Esophagus muscularis mucosa (tissue), 4 donors: ENCODE results near the gene IGFBP4. TPM values are rescaled to one million over a fixed set of nuclear protein-coding genes. Genes with fewer than 3 reads are reported as not detected.

Source experiments
- DNase-seq: peaks from one replicate; pipeline ENCODE4 v3.0.0-alpha.2; 2017; ENCODE audit errors: extremely low spot score
- H3K27ac ChIP-seq, 4 donors: fragments of 200-600 bp; sonication (generic); replicated peaks in 1 of 4; 1 replicate in 3 of 4; 2 replicates in 1 of 4; pipeline ENCODE4 v1.5.1; 2016 to 2019; ENCODE audit warnings: mild to moderate bottlenecking in 1 of 4
- H3K27me3 ChIP-seq, 4 donors: fragments of 200-600 bp; sonication (generic); one replicate each; pipeline versions ENCODE4 v1.5.1 to v1.6.0; 2016 to 2019
- H3K36me3 ChIP-seq, 4 donors: fragments of 200-600 bp; sonication (generic); one replicate each; pipeline ENCODE4 v1.5.1; 2016 to 2019
- H3K4me1 ChIP-seq, 4 donors: fragments of 200-600 bp; sonication (generic); one replicate each; pipeline ENCODE4 v1.5.1; 2016 to 2019
- H3K4me3 ChIP-seq, 4 donors: fragments of 200-600 bp; sonication (generic); 1 replicate in 2 of 4; 2 replicates in 2 of 4; pipeline ENCODE4 v1.5.1; 2016 to 2019; ENCODE audit warnings: mild to moderate bottlenecking in 4 of 4, moderate library complexity in 1 of 4
- H3K9me3 ChIP-seq, 4 donors: fragments of 200-600 bp; sonication (generic); 1 replicate in 3 of 4; 2 replicates in 1 of 4; pipeline ENCODE4 v1.5.1; 2016 to 2019
- EP300 ChIP-seq: sonication (generic); formaldehyde crosslinking; IDR thresholded peaks from one replicate; pipeline ENCODE4 v1.6.1; 2017; ENCODE audit warnings: antibody characterized with exemption
- POLR2A ChIP-seq: fragments of 450-650 bp; IDR thresholded peaks from one replicate; pipeline ENCODE4 v1.6.1; 2017; ENCODE audit warnings: antibody characterized with exemption, moderate library complexity, mild to moderate bottlenecking, low read depth
- POLR2AphosphoS5 ChIP-seq, 2 donors: sonication (generic); formaldehyde crosslinking; IDR thresholded peaks; one replicate each; pipeline ENCODE4 v1.6.1; 2017; ENCODE audit warnings: antibody characterized with exemption in 2 of 2
- WGBS: methylation state at CpG from one replicate; pipeline ENCODE4 v1.1.5; 2018; 5-methylcytosine and 5-hydroxymethylcytosine counted together
- intact Hi-C: fragments of 100-400 bp; cut with DNase I; formaldehyde crosslinking; loops from one replicate; pipeline ENCODE4 v1.15.1; 2023
- total RNA-seq, 4 donors: library from RNA; depleted of rRNA; stranded (reverse); fragments of >200 nt; gene quantifications; one replicate each; pipeline versions ENCODE4 v1.1.0 to v1.2.1, GENCODE V29; 2016
- TF ChIP-seq, protein P1 (sequence below), 3 experiments: fragments of 200-600 bp in 2 of 3; fragments of 450-650 bp in 1 of 3; sonication (generic) in 2 of 3; IDR thresholded peaks; one replicate each; pipeline ENCODE4 v1.5.1; 2017 to 2019; ENCODE audit warnings: antibody characterized with exemption in 3 of 3, mild to moderate bottlenecking in 2 of 3, moderate library complexity in 1 of 3

Gene IGFBP4
- 100 to 1,000 TPM; 258 to 444 (median 268) TPM for total RNA-seq

DNA sequence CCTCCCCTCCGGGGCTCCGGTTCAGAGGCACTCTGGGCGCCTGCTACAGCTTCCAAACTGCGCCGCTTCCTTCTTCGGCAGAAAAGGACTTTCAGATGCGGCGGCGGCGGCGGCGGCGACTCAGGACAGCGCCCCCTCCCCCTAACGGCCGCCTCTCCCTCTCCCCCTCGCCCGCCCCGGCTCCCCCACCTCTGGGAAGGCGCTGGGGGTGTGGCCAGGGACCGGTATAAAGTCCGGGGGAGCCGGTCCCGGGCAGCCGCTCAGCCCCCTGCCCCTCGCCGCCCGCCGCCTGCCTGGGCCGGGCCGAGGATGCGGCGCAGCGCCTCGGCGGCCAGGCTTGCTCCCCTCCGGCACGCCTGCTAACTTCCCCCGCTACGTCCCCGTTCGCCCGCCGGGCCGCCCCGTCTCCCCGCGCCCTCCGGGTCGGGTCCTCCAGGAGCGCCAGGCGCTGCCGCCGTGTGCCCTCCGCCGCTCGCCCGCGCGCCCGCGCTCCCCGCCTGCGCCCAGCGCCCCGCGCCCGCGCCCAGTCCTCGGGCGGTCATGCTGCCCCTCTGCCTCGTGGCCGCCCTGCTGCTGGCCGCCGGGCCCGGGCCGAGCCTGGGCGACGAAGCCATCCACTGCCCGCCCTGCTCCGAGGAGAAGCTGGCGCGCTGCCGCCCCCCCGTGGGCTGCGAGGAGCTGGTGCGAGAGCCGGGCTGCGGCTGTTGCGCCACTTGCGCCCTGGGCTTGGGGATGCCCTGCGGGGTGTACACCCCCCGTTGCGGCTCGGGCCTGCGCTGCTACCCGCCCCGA is at the start of gene IGFBP4:
Gene IGFBP4 (plus strand): TSS at position 255 of the 792 bp plus-strand sequence. CDS start 286 bp downstream, at position 541.
- no peaks in the 10 kb centered on the region for H3K9me3 ChIP-seq
- no peak for DNase-seq
- H3K4me1 ChIP-seq = peaks cover 41 to 65% (median 61%) of the 10 kb centered on the region in 4 donors
- WGBS = 0% methylated on average over 1 of the region's 98 CpGs
- H3K36me3 ChIP-seq = peaks cover 0 to 3% (median 0%) of the 10 kb centered on the region in 4 donors
- intact Hi-C loops = loop anchor here (2.0 kb wide), 1 partner anchor 55 kb away; no protein-coding TSS in a partner anchor
- H3K27me3 ChIP-seq = no peaks in the 10 kb centered on the region
- peak within 1 kb of the TSS; percentile 66 to 88 (median 81) for H3K4me3 ChIP-seq
- peak within 1 kb of the TSS; percentile 88 to 98 (median 93) for H3K27ac ChIP-seq
- TF ChIP-seq POLR2AphosphoS5 (IDR thresholded peaks at IDR 0.05) (peak; percentile 47 to 83), POLR2A (peak; percentile 56), EP300 (no peak)
- TF ChIP-seq, protein P1, sequence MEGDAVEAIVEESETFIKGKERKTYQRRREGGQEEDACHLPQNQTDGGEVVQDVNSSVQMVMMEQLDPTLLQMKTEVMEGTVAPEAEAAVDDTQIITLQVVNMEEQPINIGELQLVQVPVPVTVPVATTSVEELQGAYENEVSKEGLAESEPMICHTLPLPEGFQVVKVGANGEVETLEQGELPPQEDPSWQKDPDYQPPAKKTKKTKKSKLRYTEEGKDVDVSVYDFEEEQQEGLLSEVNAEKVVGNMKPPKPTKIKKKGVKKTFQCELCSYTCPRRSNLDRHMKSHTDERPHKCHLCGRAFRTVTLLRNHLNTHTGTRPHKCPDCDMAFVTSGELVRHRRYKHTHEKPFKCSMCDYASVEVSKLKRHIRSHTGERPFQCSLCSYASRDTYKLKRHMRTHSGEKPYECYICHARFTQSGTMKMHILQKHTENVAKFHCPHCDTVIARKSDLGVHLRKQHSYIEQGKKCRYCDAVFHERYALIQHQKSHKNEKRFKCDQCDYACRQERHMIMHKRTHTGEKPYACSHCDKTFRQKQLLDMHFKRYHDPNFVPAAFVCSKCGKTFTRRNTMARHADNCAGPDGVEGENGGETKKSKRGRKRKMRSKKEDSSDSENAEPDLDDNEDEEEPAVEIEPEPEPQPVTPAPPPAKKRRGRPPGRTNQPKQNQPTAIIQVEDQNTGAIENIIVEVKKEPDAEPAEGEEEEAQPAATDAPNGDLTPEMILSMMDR (IDR thresholded peaks at IDR 0.05) = peak; percentile 18 to 43 (median 31)

DNA sequence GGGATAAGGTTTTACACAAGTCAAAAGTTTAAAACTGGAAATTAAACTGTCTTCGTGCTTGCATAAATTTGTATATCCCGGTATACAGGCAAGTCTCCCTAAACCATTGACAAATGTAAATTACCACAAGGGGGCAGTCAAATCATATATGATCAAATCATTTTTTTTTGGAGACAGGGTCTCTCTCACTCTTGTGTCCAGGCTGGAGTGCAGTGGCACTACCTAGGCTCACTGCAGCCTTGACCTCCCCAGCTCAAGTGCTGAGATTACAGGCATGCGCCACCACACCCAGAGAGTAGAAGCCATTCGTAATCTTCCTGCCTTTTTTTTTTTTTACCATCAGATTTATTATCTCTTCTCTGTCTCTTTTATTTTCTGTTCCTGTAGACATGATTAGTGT is 44.1 kb upstream of the IGFBP4 start:
- Histone ChIP-seq H3K27ac (no peak overlapping the region), H3K4me3 (no peak overlapping the region), H3K9me3 (no peaks in the 10 kb centered on the region), H3K27me3 (no peaks in the 10 kb centered on the region), H3K36me3 (no peaks in the 10 kb centered on the region), H3K4me1 (peaks cover 0 to 2% (median 0%) of the 10 kb centered on the region in 4 donors)
- intact Hi-C loops = loop anchor here (2.0 to 5.0 kb wide), 2 partner anchors 134 to 163 kb away; no protein-coding TSS in a partner anchor
- TF ChIP-seq, protein P1 (IDR thresholded peaks at IDR 0.05) = peak; percentile 58 to 65 (median 62)
- TF ChIP-seq POLR2A = no peak
- 50% methylated on average over 4 of the region's 4 CpGs for WGBS
- DNase-seq = no peak

DNA sequence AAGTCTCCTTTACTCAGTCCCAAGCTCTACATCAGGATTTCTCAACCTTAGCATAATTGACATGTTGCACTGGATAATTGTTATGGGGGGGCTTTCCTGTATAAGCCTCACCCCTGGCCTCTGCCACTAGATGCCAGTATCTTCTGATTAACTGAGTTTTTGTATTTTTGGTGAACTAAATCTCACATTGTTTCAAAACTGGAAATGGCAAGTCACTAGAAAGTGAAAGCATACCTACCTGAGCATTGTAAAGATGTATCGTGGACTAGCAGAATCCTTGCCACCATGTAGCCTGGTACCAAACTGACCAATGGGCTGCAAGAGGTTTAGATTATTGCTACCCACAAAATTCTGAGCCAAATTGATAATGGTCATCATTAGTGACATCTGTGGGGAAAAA is 40.6 kb upstream of the IGFBP4 start:
- no peak overlapping the region for H3K4me3 ChIP-seq
- intact Hi-C loops = loop anchor here (5.0 kb wide), 1 partner anchor 40 kb away; the partner anchor contains the start of gene GJD3
- H3K4me1 ChIP-seq = peaks cover 0 to 2% (median 0%) of the 10 kb centered on the region in 4 donors
- H3K27me3 ChIP-seq = no peaks in the 10 kb centered on the region
- H3K27ac ChIP-seq = no peak overlapping the region
- WGBS = 85% methylated on average over 1 of the region's 1 CpG
- TF ChIP-seq POLR2A (no peak), EP300 (no peak), POLR2AphosphoS5 (IDR thresholded peaks at IDR 0.05) (no peak)
- TF ChIP-seq, protein P1 (IDR thresholded peaks at IDR 0.05) = no peak
- no peak for DNase-seq
- H3K36me3 ChIP-seq = no peaks in the 10 kb centered on the region
- H3K9me3 ChIP-seq = no peaks in the 10 kb centered on the region

DNA sequence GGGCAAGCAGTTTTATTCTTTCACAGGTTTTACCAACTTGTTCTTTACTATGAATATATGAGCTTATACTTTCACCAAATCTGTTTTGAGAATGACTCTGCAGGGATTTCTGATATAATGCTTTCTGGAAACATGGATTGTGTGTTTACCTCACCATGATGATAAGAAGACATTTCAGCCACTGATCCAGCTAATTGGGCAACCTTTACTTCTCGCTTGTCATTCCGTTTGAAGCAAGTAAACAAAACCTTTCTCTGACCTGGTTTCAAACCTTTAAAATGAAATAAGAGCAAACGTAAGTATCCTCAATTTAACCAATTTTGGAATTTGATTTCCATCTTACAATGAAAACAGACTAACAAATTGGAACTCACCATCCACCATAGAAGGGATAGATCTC is 39.2 kb upstream of the IGFBP4 start:
- H3K9me3 ChIP-seq = no peaks in the 10 kb centered on the region
- H3K4me3 ChIP-seq = no peak overlapping the region
- no peaks in the 10 kb centered on the region for H3K36me3 ChIP-seq
- H3K27me3 ChIP-seq = no peaks in the 10 kb centered on the region
- 80% methylated on average over 3 of the region's 3 CpGs for WGBS
- no peak overlapping the region for H3K27ac ChIP-seq
- H3K4me1 ChIP-seq = peaks cover 0 to 2% (median 0%) of the 10 kb centered on the region in 4 donors
- TF ChIP-seq POLR2AphosphoS5 (IDR thresholded peaks at IDR 0.05) = no peak
- no peak for TF ChIP-seq POLR2A
- TF ChIP-seq EP300 = no peak
- TF ChIP-seq, protein P1 (IDR thresholded peaks at IDR 0.05) = no peak
- no peak for DNase-seq
- intact Hi-C loops = loop anchor here (5.0 kb wide), 1 partner anchor 42 kb away; the partner anchor contains the start of gene GJD3
